ENCODE results near the gene SH3BP2.

SH3BP2 gene

DNA sequence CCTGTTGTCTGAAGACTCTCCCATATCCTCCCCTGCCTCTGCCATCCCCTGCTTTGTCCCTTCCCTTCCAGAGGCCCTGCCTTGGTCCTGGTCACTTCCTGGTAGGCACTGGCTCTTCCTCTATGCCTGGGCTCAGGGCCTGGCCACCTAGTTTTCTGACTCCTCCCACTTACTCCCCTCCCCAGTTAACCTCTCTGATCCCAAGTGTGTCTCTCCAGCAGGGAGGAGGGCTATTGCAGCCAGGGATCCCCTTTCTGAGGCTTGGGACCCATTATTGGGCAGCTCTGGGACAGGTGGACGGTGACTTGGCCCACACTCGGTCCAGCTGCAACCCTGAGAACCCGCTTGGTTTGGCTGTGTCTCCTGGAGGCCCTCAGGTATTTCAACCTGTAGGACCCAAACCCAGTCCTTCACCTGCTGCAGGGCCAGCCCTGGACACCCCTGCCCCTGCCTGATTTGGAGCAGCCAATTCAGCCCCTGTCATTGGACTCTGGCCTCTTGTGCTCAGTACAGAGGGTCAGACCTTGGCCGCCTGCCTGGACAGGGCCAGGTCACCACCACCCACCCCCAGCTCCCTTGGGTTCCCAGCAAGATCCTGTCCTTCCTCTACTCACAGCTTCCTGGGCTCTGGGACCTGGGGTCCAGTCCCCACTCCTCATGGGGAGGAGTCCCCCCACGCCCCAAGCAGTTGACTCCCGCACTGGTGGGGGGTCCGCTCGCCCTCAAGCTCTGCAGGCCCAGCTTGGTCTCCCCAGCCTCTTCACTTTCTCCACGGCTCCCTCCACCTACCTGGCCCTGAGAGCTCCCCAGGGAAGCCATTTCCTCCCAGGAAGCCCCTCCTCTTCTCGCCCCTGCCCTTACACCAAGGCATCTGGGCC lies 1.1 kb upstream of the SH3BP2 start:
- DNase-seq: no peak

GRCh38 chr4:2792396-2792710 lies 532 bp upstream of the SH3BP2 start:
- DNase-seq: no peak

DNA sequence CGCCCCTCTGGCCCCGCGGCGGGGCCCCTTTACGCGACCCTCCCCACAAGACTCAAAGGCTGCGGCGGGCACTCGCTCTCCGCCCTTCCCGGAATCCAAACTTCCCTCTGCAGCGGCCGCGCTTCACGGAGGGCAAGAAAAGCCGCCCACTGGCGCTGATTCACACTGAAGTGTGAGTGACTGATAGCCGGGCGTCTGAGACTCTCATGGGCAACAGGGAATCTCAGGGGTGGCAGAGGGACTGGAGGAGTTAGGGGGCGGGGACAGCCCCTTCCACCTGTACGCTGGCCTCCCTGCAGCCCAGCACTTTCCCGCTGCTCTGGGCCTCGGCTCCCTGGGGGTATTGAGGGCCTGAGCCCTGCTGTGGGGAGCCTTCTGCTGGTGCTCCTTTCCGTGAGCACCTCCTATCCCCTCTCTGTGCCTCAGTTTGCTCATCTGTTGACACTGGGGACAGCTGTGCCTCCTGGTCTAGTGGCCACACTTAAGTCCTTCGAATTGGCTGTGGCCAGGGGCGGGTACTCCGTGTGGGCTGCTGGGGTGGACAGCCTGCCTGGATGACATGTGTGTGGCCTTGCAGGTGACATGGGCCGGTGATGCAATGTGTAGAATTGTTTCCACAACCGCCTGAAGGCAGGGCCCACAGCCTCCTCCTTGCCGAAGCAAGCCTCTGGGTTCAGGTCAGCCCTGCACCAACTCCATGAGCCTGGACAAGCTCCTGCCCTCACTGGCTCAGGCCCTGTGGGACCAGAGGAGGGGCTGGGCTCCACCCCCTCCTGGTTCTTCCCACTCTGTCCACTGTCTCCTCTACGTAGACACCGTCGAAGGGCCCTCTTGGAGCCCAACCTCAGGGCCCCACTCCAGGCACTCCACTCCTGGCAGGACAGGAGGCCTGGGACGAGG lies 951 bp downstream of the SH3BP2 start:
- no peak for DNase-seq

DNA sequence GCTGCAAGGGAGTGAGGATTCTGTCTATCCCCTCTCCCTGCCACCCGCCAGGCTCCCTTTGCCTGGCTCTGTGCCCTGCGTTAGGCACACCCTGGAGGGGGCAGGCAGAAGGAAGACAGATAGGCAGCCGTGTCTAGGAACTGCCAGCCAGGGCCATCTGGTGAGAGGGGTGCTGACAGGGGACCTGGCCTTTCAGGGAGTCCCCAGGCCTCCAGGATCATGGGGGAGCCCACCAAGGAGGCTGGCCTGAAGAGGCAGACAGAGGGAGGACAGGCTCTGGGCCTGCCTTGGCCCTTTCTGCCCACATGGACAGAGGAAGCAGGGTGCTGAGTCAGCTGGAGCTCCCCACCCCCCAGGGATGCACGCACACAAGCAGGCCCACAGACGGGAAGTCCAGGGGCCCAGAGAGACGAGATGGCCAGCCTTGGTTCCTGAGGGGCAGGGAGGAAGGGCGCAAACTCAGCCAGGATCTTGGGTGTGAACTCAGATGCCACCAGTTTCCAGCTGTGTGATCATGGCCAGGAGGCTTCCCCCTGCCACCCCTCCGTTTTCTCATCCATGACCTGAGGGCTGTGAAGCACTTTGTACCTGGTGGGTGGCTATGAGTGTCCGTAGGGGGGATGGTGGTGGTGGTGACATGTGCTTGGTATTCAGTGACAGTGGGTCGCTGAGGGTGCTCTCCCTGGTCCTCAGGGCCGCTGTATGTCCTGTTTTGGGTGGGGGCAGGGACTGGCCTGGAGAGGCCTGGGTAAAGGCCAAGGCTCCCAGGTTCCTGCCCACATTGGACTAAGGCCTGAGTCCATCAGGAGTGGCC lies 1.8 kb downstream of the SH3BP2 start:
- no peak for DNase-seq

DNA sequence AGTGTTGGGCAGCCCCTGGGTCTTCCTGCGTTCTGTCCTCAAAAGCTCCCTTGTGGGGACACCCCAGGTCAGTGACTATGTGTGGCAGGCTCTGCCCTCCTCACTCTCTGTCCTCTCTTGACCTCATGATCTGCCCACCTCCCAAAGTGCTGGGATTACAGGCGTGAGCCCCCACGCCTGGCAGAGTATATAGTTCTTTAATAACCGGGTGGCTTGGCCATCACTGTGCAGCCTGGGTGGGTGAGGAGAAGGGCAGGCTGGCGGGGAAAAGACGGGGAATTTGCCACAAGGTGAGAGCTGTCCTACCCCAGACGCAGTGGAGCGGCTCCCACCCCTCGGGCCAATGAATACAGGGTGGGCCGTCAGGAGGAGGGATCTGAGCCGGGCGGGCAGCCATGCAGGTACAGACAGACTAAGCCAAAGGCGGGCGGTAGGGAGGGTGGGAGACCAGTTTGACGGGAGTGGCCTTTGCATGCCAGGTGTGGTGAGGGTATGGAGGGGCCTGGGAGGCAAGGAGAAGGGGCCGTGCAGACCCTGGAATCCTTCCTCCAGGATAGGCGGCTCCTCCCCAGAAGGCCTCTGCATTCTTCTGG lies 2.5 kb downstream of the SH3BP2 start:
- DNase-seq: no peak

- no peak for DNase-seq
Observed at GRCh38 chr4:2795893-2796848, 3.3 kb downstream of the SH3BP2 start.

DNA sequence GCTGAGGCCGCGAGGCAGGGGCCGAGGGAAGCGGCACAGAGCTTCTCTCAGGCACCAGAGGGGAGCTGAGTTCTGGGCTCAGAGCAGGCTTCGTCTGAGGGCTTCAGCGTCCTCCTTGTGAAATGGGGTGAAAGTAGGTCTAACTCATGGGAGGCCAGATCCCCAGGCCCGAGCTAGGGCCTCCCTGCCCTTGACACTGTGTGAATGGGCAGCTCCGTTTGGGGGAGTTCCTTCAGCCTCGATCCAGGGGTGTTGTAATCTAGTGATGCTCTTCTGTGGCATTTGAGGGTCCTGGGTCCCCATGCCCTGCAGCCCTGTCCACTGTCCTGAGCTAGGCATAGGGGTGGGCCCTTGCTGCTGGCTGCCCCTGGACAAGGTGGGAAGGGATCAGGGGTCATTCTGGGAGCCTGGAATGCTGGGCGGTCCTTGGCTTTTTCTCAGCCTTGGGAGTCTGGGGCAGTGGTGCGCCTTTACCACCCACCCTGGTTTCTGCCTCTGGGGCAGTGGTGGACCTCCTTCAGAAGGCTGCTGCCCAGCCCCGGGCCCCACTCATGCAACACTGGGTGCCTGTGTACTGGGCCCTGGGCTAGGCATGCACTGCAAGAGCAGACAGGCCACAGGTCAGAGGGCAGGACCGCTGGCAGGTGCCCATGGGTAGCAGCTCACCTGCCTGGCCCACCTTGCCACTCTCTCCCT lies 4.1 kb downstream of the SH3BP2 start:
- DNase-seq: no peak

DNA sequence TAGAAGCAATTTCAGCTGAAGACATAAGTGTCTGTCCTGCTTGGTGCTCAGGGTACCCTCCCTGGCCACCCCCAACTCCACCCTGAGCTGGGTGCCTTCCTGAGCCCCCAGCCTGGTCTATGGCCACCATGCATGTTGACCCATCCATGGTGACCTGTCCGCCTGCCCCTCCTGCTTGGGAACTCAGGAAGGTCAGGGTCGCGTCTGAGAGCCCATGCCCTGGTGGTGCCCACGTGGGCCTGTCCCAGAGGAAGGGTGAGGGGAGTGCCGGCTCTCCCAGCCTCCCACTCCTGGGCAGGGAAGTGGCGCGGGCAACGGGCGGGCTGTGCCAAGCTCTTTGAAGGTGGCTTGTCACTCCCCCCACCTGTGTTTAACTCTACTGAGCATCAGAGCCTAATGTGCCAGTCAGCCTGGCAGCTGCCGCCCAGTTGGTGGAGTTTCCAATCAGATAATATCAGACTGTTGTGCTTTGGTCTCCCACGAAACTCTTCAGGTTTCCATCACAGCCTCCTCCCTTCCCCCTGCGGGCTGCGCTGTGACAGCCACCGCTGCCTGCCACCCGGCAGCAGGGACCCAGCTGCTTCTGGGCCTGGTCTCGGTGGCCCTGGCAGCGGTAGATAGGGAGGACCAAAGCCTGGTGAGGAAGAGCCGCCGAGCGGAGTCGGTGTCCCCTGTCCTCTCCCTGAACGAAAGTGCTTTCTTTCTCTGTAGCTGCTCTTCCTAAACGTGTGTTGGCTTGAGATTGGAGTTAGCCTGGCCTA lies 4.8 kb downstream of the SH3BP2 start:
- peak; percentile 40 for DNase-seq

DNA sequence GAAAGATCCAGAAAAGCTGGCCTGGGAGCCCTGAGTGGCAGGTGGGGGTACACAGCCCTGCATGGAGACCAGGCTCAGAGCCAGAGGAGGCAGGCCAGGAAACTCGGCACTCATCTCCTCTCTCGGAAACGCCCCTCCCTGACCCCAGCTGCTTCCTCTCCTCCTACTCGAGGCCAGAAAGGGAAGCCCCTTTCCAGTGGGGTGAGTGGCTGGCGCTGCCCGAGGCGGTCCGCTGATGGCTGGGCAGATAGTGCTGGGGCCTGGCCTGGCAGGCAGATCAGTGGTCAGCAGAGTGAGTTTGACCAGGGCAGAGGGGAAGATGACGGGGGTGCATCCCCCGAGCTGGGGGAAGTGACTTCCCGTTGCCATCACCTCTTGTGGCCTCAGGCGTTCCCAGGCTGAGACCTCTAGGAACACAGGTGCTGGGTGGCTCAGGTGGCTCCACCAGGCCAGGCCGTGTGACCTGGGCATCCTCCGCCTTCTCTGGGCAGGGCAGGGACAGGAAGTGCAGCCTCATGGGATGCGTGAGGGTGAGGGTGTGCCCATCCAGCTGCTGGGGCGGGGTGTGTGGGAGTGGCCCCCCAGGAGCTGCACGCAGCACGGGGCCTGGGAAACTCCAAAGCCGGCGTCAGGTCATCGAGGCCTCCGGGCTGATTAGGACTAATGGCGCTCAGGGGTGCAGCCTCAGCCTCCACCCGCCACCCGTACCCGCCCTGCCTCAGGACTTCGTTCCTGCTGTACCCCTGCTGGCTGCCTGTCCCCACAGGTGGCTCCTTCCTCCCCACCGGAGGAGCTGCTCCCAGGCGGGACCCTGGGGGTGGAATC lies 5.7 kb downstream of the SH3BP2 start:
- peak; percentile 39 for DNase-seq

DNA sequence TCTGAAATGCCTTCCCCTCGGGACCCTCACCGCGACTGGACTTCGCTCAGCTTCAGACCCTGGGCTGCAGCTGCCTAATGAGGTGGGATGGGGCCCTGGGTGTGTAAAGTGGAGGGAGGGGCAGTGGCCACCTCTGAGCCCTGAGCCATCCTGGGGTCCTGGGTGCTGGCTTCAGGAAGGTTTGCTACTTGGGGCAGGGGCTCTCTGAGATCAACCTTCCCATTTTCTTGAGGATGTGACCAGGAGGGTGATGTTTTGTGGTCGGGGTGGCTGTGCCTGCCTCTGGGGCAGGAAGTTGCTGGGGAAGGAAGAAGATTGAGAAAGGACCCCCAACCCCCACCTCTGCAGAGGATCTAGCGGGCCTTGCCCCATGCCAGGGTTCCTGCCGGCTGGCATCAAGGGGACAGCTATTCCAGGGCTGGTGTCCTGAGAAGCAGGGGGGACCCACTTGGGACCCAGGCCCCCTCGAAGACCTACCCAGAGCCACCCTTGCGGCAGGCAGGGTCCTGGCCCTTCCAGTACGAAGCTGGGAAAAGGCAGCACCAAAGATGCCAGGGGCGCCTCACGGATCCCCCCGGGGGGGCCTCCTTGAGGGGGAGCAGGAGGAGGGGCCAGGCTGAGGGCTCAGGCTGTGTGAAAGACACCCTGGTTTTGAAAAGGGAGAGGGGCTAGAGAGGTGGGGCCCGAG lies 6.5 kb downstream of the SH3BP2 start:
- DNase-seq: no peak

DNA sequence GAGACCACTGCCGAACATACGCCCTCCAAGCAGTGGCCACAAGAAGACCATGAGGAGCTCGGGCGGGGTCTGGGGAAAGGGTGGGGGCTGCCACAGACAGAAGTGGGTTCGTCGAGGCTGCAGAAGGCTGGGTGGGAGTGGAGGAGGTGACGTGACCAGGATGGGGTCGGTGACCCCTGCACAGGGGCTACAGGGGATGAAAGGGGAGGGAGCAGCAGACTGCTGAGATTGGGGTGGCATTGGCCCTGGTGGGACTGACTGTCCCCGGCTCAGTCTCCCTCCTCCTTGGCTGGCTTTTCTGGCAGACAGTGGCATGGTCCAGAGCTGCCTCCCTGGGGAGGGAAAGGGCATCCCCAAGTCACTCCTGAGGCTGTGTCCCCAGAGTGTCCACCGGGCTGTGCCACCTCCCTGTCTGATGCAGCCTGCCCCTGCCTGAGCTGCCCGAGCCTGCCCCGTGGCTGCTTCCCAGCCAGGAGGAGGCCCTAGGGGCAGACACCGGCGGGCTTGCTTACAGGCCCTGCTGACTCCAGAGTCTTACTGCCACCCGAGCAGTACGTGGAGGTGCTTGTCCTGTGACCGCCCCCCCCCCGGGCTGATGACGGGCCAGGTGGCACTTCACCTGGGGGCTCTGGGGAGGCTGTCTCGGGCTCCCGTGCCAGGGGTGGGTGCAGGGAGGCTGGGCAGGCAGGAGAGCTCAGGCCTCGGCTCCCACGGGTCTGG lies 7.2 kb downstream of the SH3BP2 start:
- no peak for DNase-seq

GRCh38 chr4:2800691-2801596 lies 8.1 kb downstream of the SH3BP2 start:
- DNase-seq: no peak

DNA sequence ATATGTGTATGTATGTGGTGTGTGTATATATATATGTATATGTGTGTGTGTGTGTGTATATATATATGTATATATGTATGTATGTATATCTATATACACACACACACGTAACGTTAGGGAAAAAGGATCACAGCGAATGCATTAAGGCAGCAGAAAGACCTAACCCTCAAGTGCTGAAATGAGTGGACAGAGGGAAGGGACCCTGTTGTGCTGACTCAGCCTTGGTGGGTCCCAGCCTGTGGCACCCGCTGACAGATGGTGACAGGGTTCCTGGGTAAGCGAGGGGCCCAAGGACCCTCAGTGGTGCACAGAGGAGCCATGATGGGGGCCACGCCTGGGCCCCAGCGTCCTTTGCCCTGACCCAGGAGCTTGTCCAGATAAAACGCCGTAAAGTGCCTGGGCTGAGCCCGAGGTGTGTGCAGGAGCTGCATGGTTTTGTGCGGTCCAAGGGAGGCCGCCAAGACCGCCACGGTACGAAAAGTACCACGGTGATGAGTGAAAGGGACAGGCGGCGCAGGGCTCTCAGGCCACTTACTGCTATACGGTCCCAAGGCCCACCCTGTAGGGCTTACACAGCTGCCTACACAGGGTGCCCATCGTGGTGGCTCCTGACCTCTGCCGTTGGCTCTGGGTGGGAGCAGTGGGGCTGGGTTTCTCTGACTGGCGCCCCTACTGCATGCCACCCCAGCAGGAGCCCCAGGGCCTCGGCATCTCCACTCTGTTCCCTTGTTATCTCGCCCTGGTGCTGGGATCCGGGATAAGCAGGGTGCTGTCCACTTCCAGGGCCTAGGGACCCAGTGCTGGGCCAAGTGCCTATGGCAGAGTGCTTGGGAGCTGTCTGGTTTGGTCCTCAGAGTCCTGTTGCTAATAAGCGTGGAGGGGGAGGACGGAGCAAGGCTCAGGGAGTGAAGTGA lies 10.0 kb downstream of the SH3BP2 start:
- no peak for DNase-seq

- no peak for DNase-seq
Observed at GRCh38 chr4:2803624-2804448, 11.0 kb downstream of the SH3BP2 start.
